Gastrocnemius medialis (tissue), 4 donors: ENCODE results near the gene ASB16. TPM values are rescaled to one million over a fixed set of nuclear protein-coding genes. Genes with fewer than 3 reads are reported as not detected.

Experiments
- ATAC-seq, 2 donors: fragments of 150-250 bp; one replicate each; pipeline ENCODE4 v1.9.1; 2016
- DNase-seq, 2 donors: peaks; one replicate each; pipeline ENCODE4 v3.0.0-alpha.2; 2019
- H3K27ac ChIP-seq, 4 donors: fragments of 200-600 bp; sonication (generic); 1 replicate in 1 of 4; 2 replicates in 3 of 4; pipeline ENCODE4 v1.5.1; 2016 to 2018; ENCODE audit warnings: mild to moderate bottlenecking in 2 of 4, moderate library complexity in 1 of 4
- H3K27me3 ChIP-seq, 3 donors: fragments of 200-600 bp; sonication (generic) in 2 of 3; 1 replicate in 1 of 3; 2 replicates in 2 of 3; pipeline versions ENCODE4 v1.5.1 to v1.6.0; 2016 to 2019; ENCODE audit warnings: mild to moderate bottlenecking in 1 of 3, moderate library complexity in 1 of 3
- H3K36me3 ChIP-seq, 2 donors: fragments of 200-600 bp; sonication (generic) in 1 of 2; one replicate each; pipeline ENCODE4 v1.5.1; 2017 to 2018
- H3K4me1 ChIP-seq, 2 donors: fragments of 200-600 bp; sonication (generic) in 1 of 2; one replicate each; pipeline ENCODE4 v1.5.1; 2016 to 2017; ENCODE audit warnings: mild to moderate bottlenecking in 2 of 2
- H3K4me3 ChIP-seq, 4 donors: fragments of 200-600 bp; sonication (generic) in 3 of 4; 1 replicate in 1 of 4; 2 replicates in 3 of 4; pipeline ENCODE4 v1.5.1; 2016 to 2019; ENCODE audit warnings: mild to moderate bottlenecking in 2 of 4
- H3K9me3 ChIP-seq, 3 donors: fragments of 200-600 bp; sonication (generic) in 2 of 3; 1 replicate in 1 of 3; 2 replicates in 2 of 3; pipeline ENCODE4 v1.5.1; 2016 to 2019
- CTCF ChIP-seq, 5 experiments: fragments of 450-650 bp in 3 of 5; fragments of 200-600 bp in 2 of 5; sonication (generic) in 2 of 5; IDR thresholded peaks in 4 of 5; conservative IDR thresholded peaks in 1 of 5; 1 replicate in 4 of 5; 2 replicates in 1 of 5; pipeline ENCODE4 v1.5.1; 2016 to 2019; ENCODE audit warnings: antibody characterized with exemption in 5 of 5, mild to moderate bottlenecking in 3 of 5, moderate library complexity in 3 of 5
- POLR2A ChIP-seq, 2 donors: fragments of 450-650 bp; IDR thresholded peaks; one replicate each; pipeline ENCODE4 v1.6.1; 2017; ENCODE audit warnings: antibody characterized with exemption in 2 of 2, mild to moderate bottlenecking in 2 of 2, moderate library complexity in 2 of 2
- in situ Hi-C, 4 donors: fragments of 200-750 bp; cut with MboI; loops; one replicate each; pipeline versions ENCODE4 v1.15.0 to v1.8.0; 2017; ENCODE audit warnings: low sequenced_read_pairs in 4 of 4
- intact Hi-C: fragments of 100-400 bp; cut with DNase I; formaldehyde crosslinking; loops from one replicate; pipeline ENCODE4 v1.15.1; 2023; ENCODE audit warnings: low total_unique reads
- total RNA-seq, 4 donors: library from RNA; depleted of rRNA; stranded (reverse); fragments of >200 nt; gene quantifications; one replicate each; pipeline versions ENCODE4 v1.1.0 to v1.2.3, GENCODE V29; 2016

ASB16 gene
- total RNA-seq = 100 to 1,000 TPM in 1 of 4 donors, 10 to 100 TPM in 3; 13.2 to 134 (median 34.2) TPM

- Histone ChIP-seq H3K9me3 (no peaks in the 10 kb centered on the region), H3K27me3 (no peaks in the 10 kb centered on the region), H3K36me3 (peaks cover 0 to 5% of the 10 kb centered on the region in 2 donors), H3K4me3 (peak within 1 kb of the TSS; percentile 60 to 82 (median 66)), H3K27ac (peak within 1 kb of the TSS; percentile 96 to 100 (median 99)), H3K4me1 (peaks cover 28 to 39% of the 10 kb centered on the region in 2 donors)
- in situ Hi-C loops = loop anchor here in 1 of 4 donors (25.0 kb wide), 1 partner anchor 258 kb away; the partner anchor contains the start of gene MPP2
- TF ChIP-seq POLR2A (IDR thresholded peaks at IDR 0.05) (peak; percentile 89 to 96), CTCF (IDR thresholded peaks at IDR 0.05 in 4 of 5, conservative IDR thresholded peaks at IDR 0.05 in 1 of 5) (peak in 3 of 5 experiments; percentile 15 to 44 (median 31))
- DNase-seq (peak; percentile 80 to 90), ATAC-seq (peak; percentile 88 to 91)
- intact Hi-C loops = loop anchor here (5.0 kb wide), 1 partner anchor 42 kb away; no protein-coding TSS in a partner anchor
Observed at GRCh38 chr17:44170499-44171201, at the start of gene ASB16. ASB16 (plus strand) TSS chr17:44170704; CDS start chr17:44170790, 86 bp downstream.

GRCh38 chr17:44120851-44121605, 49.5 kb upstream of the ASB16 start:
- Histone ChIP-seq H3K36me3 (peaks cover 0 to 13% of the 10 kb centered on the region in 2 donors), H3K4me1 (peaks cover 61 to 67% of the 10 kb centered on the region in 2 donors), H3K4me3 (peak overlapping the region in 2 of 4 donors; percentile 81 to 96), H3K9me3 (no peaks in the 10 kb centered on the region), H3K27ac (peak overlapping the region; percentile 93 to 99 (median 96)), H3K27me3 (no peaks in the 10 kb centered on the region)
- intact Hi-C loops (loop anchor here (5.0 kb wide), 1 partner anchor 206 kb away; no protein-coding TSS in a partner anchor), in situ Hi-C loops (loop anchor here in 2 of 4 donors (5.0 to 10.0 kb wide), 2 partner anchors 54 to 56 kb away; partner anchors contain the start of gene LSM12 (in 2 of the 2))
- ATAC-seq (no peak), DNase-seq (no peak)
- TF ChIP-seq POLR2A (IDR thresholded peaks at IDR 0.05) (no peak), CTCF (IDR thresholded peaks at IDR 0.05 in 4 of 5, conservative IDR thresholded peaks at IDR 0.05 in 1 of 5) (no peak)

GRCh38 chr17:44121997-44122815, 48.3 kb upstream of the ASB16 start:
- peak overlapping the region; percentile 81 to 97 (median 89) for H3K4me3 ChIP-seq
- DNase-seq (no peak), ATAC-seq (no peak)
- TF ChIP-seq POLR2A (IDR thresholded peaks at IDR 0.05) = no peak
- no peak for TF ChIP-seq CTCF (IDR thresholded peaks at IDR 0.05 in 4 of 5, conservative IDR thresholded peaks at IDR 0.05 in 1 of 5)
- in situ Hi-C loops = loop anchor here in 2 of 4 donors (5.0 to 10.0 kb wide), 2 partner anchors 55 to 57 kb away; partner anchors contain the start of gene LSM12 (in 2 of the 2)
- peaks cover 55 to 56% of the 10 kb centered on the region in 2 donors for H3K4me1 ChIP-seq
- peak overlapping the region; percentile 93 to 99 (median 96) for H3K27ac ChIP-seq
- intact Hi-C loops = loop anchor here (5.0 kb wide), 1 partner anchor 205 kb away; no protein-coding TSS in a partner anchor
- no peaks in the 10 kb centered on the region for H3K27me3 ChIP-seq
- peaks cover 0 to 3% of the 10 kb centered on the region in 2 donors for H3K36me3 ChIP-seq
- H3K9me3 ChIP-seq = no peaks in the 10 kb centered on the region
